ENCODE measurements around the gene FEZF1.

Gene FEZF1
- total RNA-seq, result 0 reads per million in 3 donors

GRCh38 chr7:122304319-122304975 is at the start of gene FEZF1:
FEZF1 (minus strand) TSS chr7:122304750; CDS start chr7:122304437, 313 bp downstream.
- no peak for DNase-seq
- Histone ChIP-seq H3K4me1 (ENCODE audit: control insufficient read depth, insufficient read depth, low read length, poor library complexity, severe bottlenecking) (no peaks in the 10 kb centered on the region), H3K27ac (ENCODE audit: insufficient read depth, low read length, poor library complexity, severe bottlenecking) (no peak within 1 kb of the TSS), H3K9me3 (ENCODE audit: control insufficient read depth, low read length) (no peaks in the 10 kb centered on the region), H3K4me3 (ENCODE audit: insufficient read depth, low read depth, low read length, poor library complexity, severe bottlenecking) (no peak within 1 kb of the TSS), H3K36me3 (ENCODE audit: control insufficient read depth, insufficient read depth, low read length) (no peaks in the 10 kb centered on the region), H3K27me3 (replicated peaks; ENCODE audit: control insufficient read depth, insufficient read depth, low read length, poor library complexity, severe bottlenecking) (peaks cover 22% of the 10 kb centered on the region)

- no peaks in the 10 kb centered on the region for H3K27me3 ChIP-seq (replicated peaks; ENCODE audit: control insufficient read depth, insufficient read depth, low read length, poor library complexity, severe bottlenecking)
- H3K4me1 ChIP-seq (ENCODE audit: control insufficient read depth, insufficient read depth, low read length, poor library complexity, severe bottlenecking), result no peaks in the 10 kb centered on the region
- no peaks in the 10 kb centered on the region for H3K9me3 ChIP-seq (ENCODE audit: control insufficient read depth, low read length)
- H3K27ac ChIP-seq (ENCODE audit: insufficient read depth, low read length, poor library complexity, severe bottlenecking), result no peak overlapping the region
- H3K36me3 ChIP-seq (ENCODE audit: control insufficient read depth, insufficient read depth, low read length), result no peaks in the 10 kb centered on the region
- no peak for DNase-seq
- H3K4me3 ChIP-seq (ENCODE audit: insufficient read depth, low read depth, low read length, poor library complexity, severe bottlenecking), result no peak overlapping the region
Measured at GRCh38 chr7:122352454-122352853, 47.9 kb upstream of the FEZF1 start.

- Histone ChIP-seq H3K27ac (ENCODE audit: insufficient read depth, low read length, poor library complexity, severe bottlenecking) (no peak overlapping the region), H3K4me1 (ENCODE audit: control insufficient read depth, insufficient read depth, low read length, poor library complexity, severe bottlenecking) (no peaks in the 10 kb centered on the region), H3K36me3 (ENCODE audit: control insufficient read depth, insufficient read depth, low read length) (no peaks in the 10 kb centered on the region), H3K9me3 (ENCODE audit: control insufficient read depth, low read length) (no peaks in the 10 kb centered on the region), H3K4me3 (ENCODE audit: insufficient read depth, low read depth, low read length, poor library complexity, severe bottlenecking) (no peak overlapping the region), H3K27me3 (replicated peaks; ENCODE audit: control insufficient read depth, insufficient read depth, low read length, poor library complexity, severe bottlenecking) (no peaks in the 10 kb centered on the region)
- no peak for DNase-seq
Measured at GRCh38 chr7:122350701-122351100, 46.2 kb upstream of the FEZF1 start.

GRCh38 chr7:122344303-122344620 is 39.7 kb upstream of the FEZF1 start:
- H3K27ac ChIP-seq (ENCODE audit: insufficient read depth, low read length, poor library complexity, severe bottlenecking), result no peak overlapping the region
- H3K9me3 ChIP-seq (ENCODE audit: control insufficient read depth, low read length), result no peaks in the 10 kb centered on the region
- no peak for DNase-seq
- no peaks in the 10 kb centered on the region for H3K27me3 ChIP-seq (replicated peaks; ENCODE audit: control insufficient read depth, insufficient read depth, low read length, poor library complexity, severe bottlenecking)
- H3K4me3 ChIP-seq (ENCODE audit: insufficient read depth, low read depth, low read length, poor library complexity, severe bottlenecking), result no peak overlapping the region
- H3K4me1 ChIP-seq (ENCODE audit: control insufficient read depth, insufficient read depth, low read length, poor library complexity, severe bottlenecking), result no peaks in the 10 kb centered on the region
- H3K36me3 ChIP-seq (ENCODE audit: control insufficient read depth, insufficient read depth, low read length), result no peaks in the 10 kb centered on the region

- no peak for DNase-seq
- Histone ChIP-seq H3K36me3 (ENCODE audit: control insufficient read depth, insufficient read depth, low read length) (no peaks in the 10 kb centered on the region), H3K27me3 (replicated peaks; ENCODE audit: control insufficient read depth, insufficient read depth, low read length, poor library complexity, severe bottlenecking) (no peaks in the 10 kb centered on the region), H3K4me1 (ENCODE audit: control insufficient read depth, insufficient read depth, low read length, poor library complexity, severe bottlenecking) (no peaks in the 10 kb centered on the region), H3K9me3 (ENCODE audit: control insufficient read depth, low read length) (no peaks in the 10 kb centered on the region), H3K27ac (ENCODE audit: insufficient read depth, low read length, poor library complexity, severe bottlenecking) (no peak overlapping the region), H3K4me3 (ENCODE audit: insufficient read depth, low read depth, low read length, poor library complexity, severe bottlenecking) (no peak overlapping the region)
Measured at GRCh38 chr7:122343601-122344302, 39.2 kb upstream of the FEZF1 start.

GRCh38 chr7:122340427-122340826 is 35.9 kb upstream of the FEZF1 start:
- H3K4me1 ChIP-seq (ENCODE audit: control insufficient read depth, insufficient read depth, low read length, poor library complexity, severe bottlenecking), result no peaks in the 10 kb centered on the region
- DNase-seq, result no peak
- no peaks in the 10 kb centered on the region for H3K27me3 ChIP-seq (replicated peaks; ENCODE audit: control insufficient read depth, insufficient read depth, low read length, poor library complexity, severe bottlenecking)
- no peak overlapping the region for H3K4me3 ChIP-seq (ENCODE audit: insufficient read depth, low read depth, low read length, poor library complexity, severe bottlenecking)
- H3K27ac ChIP-seq (ENCODE audit: insufficient read depth, low read length, poor library complexity, severe bottlenecking), result no peak overlapping the region
- no peaks in the 10 kb centered on the region for H3K36me3 ChIP-seq (ENCODE audit: control insufficient read depth, insufficient read depth, low read length)
- no peaks in the 10 kb centered on the region for H3K9me3 ChIP-seq (ENCODE audit: control insufficient read depth, low read length)

- no peak for DNase-seq
- H3K4me3 ChIP-seq (ENCODE audit: insufficient read depth, low read depth, low read length, poor library complexity, severe bottlenecking), result no peak overlapping the region
- no peaks in the 10 kb centered on the region for H3K9me3 ChIP-seq (ENCODE audit: control insufficient read depth, low read length)
- H3K36me3 ChIP-seq (ENCODE audit: control insufficient read depth, insufficient read depth, low read length), result no peaks in the 10 kb centered on the region
- H3K27ac ChIP-seq (ENCODE audit: insufficient read depth, low read length, poor library complexity, severe bottlenecking), result no peak overlapping the region
- H3K4me1 ChIP-seq (ENCODE audit: control insufficient read depth, insufficient read depth, low read length, poor library complexity, severe bottlenecking), result no peaks in the 10 kb centered on the region
- H3K27me3 ChIP-seq (replicated peaks; ENCODE audit: control insufficient read depth, insufficient read depth, low read length, poor library complexity, severe bottlenecking), result no peaks in the 10 kb centered on the region
Measured at GRCh38 chr7:122339145-122339904, 34.8 kb upstream of the FEZF1 start.

- Histone ChIP-seq H3K4me1 (ENCODE audit: control insufficient read depth, insufficient read depth, low read length, poor library complexity, severe bottlenecking) (no peaks in the 10 kb centered on the region), H3K27ac (ENCODE audit: insufficient read depth, low read length, poor library complexity, severe bottlenecking) (no peak overlapping the region), H3K9me3 (ENCODE audit: control insufficient read depth, low read length) (no peaks in the 10 kb centered on the region), H3K27me3 (replicated peaks; ENCODE audit: control insufficient read depth, insufficient read depth, low read length, poor library complexity, severe bottlenecking) (no peaks in the 10 kb centered on the region), H3K4me3 (ENCODE audit: insufficient read depth, low read depth, low read length, poor library complexity, severe bottlenecking) (no peak overlapping the region), H3K36me3 (ENCODE audit: control insufficient read depth, insufficient read depth, low read length) (no peaks in the 10 kb centered on the region)
- DNase-seq, result no peak
Measured at GRCh38 chr7:122337011-122337410, 32.5 kb upstream of the FEZF1 start.

GRCh38 chr7:122329145-122329802 is 24.7 kb upstream of the FEZF1 start:
- Histone ChIP-seq H3K36me3 (ENCODE audit: control insufficient read depth, insufficient read depth, low read length) (no peaks in the 10 kb centered on the region), H3K27ac (ENCODE audit: insufficient read depth, low read length, poor library complexity, severe bottlenecking) (no peak overlapping the region), H3K4me3 (ENCODE audit: insufficient read depth, low read depth, low read length, poor library complexity, severe bottlenecking) (no peak overlapping the region), H3K9me3 (ENCODE audit: control insufficient read depth, low read length) (no peaks in the 10 kb centered on the region), H3K27me3 (replicated peaks; ENCODE audit: control insufficient read depth, insufficient read depth, low read length, poor library complexity, severe bottlenecking) (no peaks in the 10 kb centered on the region), H3K4me1 (ENCODE audit: control insufficient read depth, insufficient read depth, low read length, poor library complexity, severe bottlenecking) (no peaks in the 10 kb centered on the region)
- no peak for DNase-seq

Data from effector memory CD4-positive, alpha-beta T cell (primary cell).